Measurements from ENCODE around the gene RICTOR.

DNA sequence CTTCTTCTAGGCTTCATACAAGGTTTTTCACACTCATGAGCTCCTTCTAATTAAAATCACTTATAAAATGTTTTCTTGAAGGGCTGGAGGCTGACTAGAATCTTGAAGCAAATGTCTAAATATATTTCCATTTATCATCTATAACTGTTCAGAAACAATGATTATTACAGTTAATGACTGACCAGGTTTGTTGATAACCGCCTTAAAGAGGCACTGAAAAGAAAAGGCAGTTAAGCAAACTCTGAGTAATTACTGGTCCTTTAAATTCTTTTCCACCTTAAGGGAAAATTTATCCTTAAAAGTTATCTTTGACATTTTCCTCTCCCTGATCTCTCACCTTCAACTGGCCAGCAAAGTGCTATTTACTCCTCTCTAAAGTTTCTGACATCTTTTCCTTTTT is 43.2 kb downstream of the RICTOR start:
- TF ChIP-seq CTCF (IDR thresholded peaks at IDR 0.05) (no peak), POLR2A (IDR thresholded peaks at IDR 0.05) (no peak)
